ENCODE results near the gene LDAH.

The LDAH gene

GRCh38 chr2:20747317-20747716, 75.6 kb downstream of the LDAH start:
- no CpG with 5 or more reads among the region's 1 CpG for WGBS (ENCODE audit: insufficient coverage)
- Histone ChIP-seq H3K9me3 (ENCODE audit: control extremely low read depth in 1 of 5, control insufficient read depth in 4 of 5, insufficient read depth in 2 of 5, low read depth in 1 of 5, low read length in 4 of 5) (peaks cover 0 to 5% (median under 1%) of the 10 kb centered on the region in 5 experiments), H3K36me3 (ENCODE audit: control insufficient read depth in 4 of 4, insufficient read depth in 4 of 4, low read length in 3 of 4) (peaks cover 0 to 11% (median 4%) of the 10 kb centered on the region in 4 experiments), H3K4me3 (ENCODE audit: control insufficient read depth in 1 of 7, extremely low read depth in 1 of 7, insufficient read depth in 4 of 7, low read depth in 2 of 7, low read length in 6 of 7) (no peak overlapping the region), H3K27ac (ENCODE audit: insufficient read depth in 1 of 2, low read depth in 1 of 2, low read length in 2 of 2, poor library complexity in 1 of 2, severe bottlenecking in 2 of 2) (no peak overlapping the region), H3K27me3 (replicated peaks in 2 of 5; ENCODE audit: control insufficient read depth in 4 of 5, insufficient read depth in 5 of 5, low read length in 4 of 5) (no peaks in the 10 kb centered on the region), H3K4me1 (ENCODE audit: control extremely low read depth in 1 of 4, control insufficient read depth in 4 of 4, insufficient read depth in 4 of 4, low read length in 3 of 4) (peaks cover 0 to 7% (median 0%) of the 10 kb centered on the region in 4 experiments)
- DNase-seq, result no peak
- ChIA-PET CTCF (interaction anchor here (1.0 to 1.7 kb wide), 3 partner anchors 8 to 84 kb away, joined by 3 read pairs; no protein-coding TSS in a partner anchor), POLR2A (no interaction called here)

GRCh38 chr2:20745924-20746555, 76.9 kb downstream of the LDAH start:
- no peak for DNase-seq
- Histone ChIP-seq H3K4me1 (ENCODE audit: control extremely low read depth in 1 of 4, control insufficient read depth in 4 of 4, insufficient read depth in 4 of 4, low read length in 3 of 4) (peaks cover 0 to 7% (median 0%) of the 10 kb centered on the region in 4 experiments), H3K36me3 (ENCODE audit: control insufficient read depth in 4 of 4, insufficient read depth in 4 of 4, low read length in 3 of 4) (peaks cover 0 to 11% (median 3%) of the 10 kb centered on the region in 4 experiments), H3K27ac (ENCODE audit: insufficient read depth in 1 of 2, low read depth in 1 of 2, low read length in 2 of 2, poor library complexity in 1 of 2, severe bottlenecking in 2 of 2) (no peak overlapping the region), H3K4me3 (ENCODE audit: control insufficient read depth in 1 of 7, extremely low read depth in 1 of 7, insufficient read depth in 4 of 7, low read depth in 2 of 7, low read length in 6 of 7) (no peak overlapping the region), H3K9me3 (ENCODE audit: control extremely low read depth in 1 of 5, control insufficient read depth in 4 of 5, insufficient read depth in 2 of 5, low read depth in 1 of 5, low read length in 4 of 5) (peaks cover 0 to 6% (median 0%) of the 10 kb centered on the region in 5 experiments), H3K27me3 (replicated peaks in 2 of 5; ENCODE audit: control insufficient read depth in 4 of 5, insufficient read depth in 5 of 5, low read length in 4 of 5) (no peaks in the 10 kb centered on the region)
- POLR2A ChIA-PET, result no interaction called here
- CTCF ChIA-PET, result interaction anchor here (1.4 kb wide), 1 partner anchor 86 kb away, joined by 3 read pairs; no protein-coding TSS in a partner anchor
- no CpG with 5 or more reads among the region's 2 CpGs for WGBS (ENCODE audit: insufficient coverage)

GRCh38 chr2:20744366-20745335, 78.2 kb downstream of the LDAH start:
- CTCF ChIA-PET, result interaction anchor here (0.7 to 1.4 kb wide), 6 partner anchors 13 to 85 kb away, joined by 3 to 4 read pairs (median 3); no protein-coding TSS in a partner anchor
- Histone ChIP-seq H3K27me3 (replicated peaks in 2 of 5; ENCODE audit: control insufficient read depth in 4 of 5, insufficient read depth in 5 of 5, low read length in 4 of 5) (no peaks in the 10 kb centered on the region), H3K27ac (ENCODE audit: insufficient read depth in 1 of 2, low read depth in 1 of 2, low read length in 2 of 2, poor library complexity in 1 of 2, severe bottlenecking in 2 of 2) (no peak overlapping the region), H3K36me3 (ENCODE audit: control insufficient read depth in 4 of 4, insufficient read depth in 4 of 4, low read length in 3 of 4) (peaks cover 0 to 7% (median 3%) of the 10 kb centered on the region in 4 experiments), H3K9me3 (ENCODE audit: control extremely low read depth in 1 of 5, control insufficient read depth in 4 of 5, insufficient read depth in 2 of 5, low read depth in 1 of 5, low read length in 4 of 5) (peaks cover 0 to 6% (median 0%) of the 10 kb centered on the region in 5 experiments), H3K4me3 (ENCODE audit: control insufficient read depth in 1 of 7, extremely low read depth in 1 of 7, insufficient read depth in 4 of 7, low read depth in 2 of 7, low read length in 6 of 7) (no peak overlapping the region), H3K4me1 (ENCODE audit: control extremely low read depth in 1 of 4, control insufficient read depth in 4 of 4, insufficient read depth in 4 of 4, low read length in 3 of 4) (peaks cover 0 to 7% (median 0%) of the 10 kb centered on the region in 4 experiments)
- DNase-seq, result no peak
- POLR2A ChIA-PET, result interaction anchor here (0.6 kb wide), 1 partner anchor 11 kb away, joined by 3 read pairs; no protein-coding TSS in a partner anchor
- 100% methylated on average over 1 of the region's 2 CpGs for WGBS (ENCODE audit: insufficient coverage)

- no peak for DNase-seq
- POLR2A ChIA-PET, result no interaction called here
- no peak overlapping the region for H3K4me3 ChIP-seq (ENCODE audit: control insufficient read depth in 1 of 7, extremely low read depth in 1 of 7, insufficient read depth in 4 of 7, low read depth in 2 of 7, low read length in 6 of 7)
- peaks cover 0 to 9% (median 3%) of the 10 kb centered on the region in 4 experiments for H3K36me3 ChIP-seq (ENCODE audit: control insufficient read depth in 4 of 4, insufficient read depth in 4 of 4, low read length in 3 of 4)
- H3K9me3 ChIP-seq (ENCODE audit: control extremely low read depth in 1 of 5, control insufficient read depth in 4 of 5, insufficient read depth in 2 of 5, low read depth in 1 of 5, low read length in 4 of 5), result peaks cover 0 to 6% (median 0%) of the 10 kb centered on the region in 5 experiments
- no peak overlapping the region for H3K27ac ChIP-seq (ENCODE audit: insufficient read depth in 1 of 2, low read depth in 1 of 2, low read length in 2 of 2, poor library complexity in 1 of 2, severe bottlenecking in 2 of 2)
- H3K4me1 ChIP-seq (ENCODE audit: control extremely low read depth in 1 of 4, control insufficient read depth in 4 of 4, insufficient read depth in 4 of 4, low read length in 3 of 4), result peaks cover 4 to 20% (median 12%) of the 10 kb centered on the region in 4 experiments
- H3K27me3 ChIP-seq (replicated peaks in 2 of 5; ENCODE audit: control insufficient read depth in 4 of 5, insufficient read depth in 5 of 5, low read length in 4 of 5), result no peaks in the 10 kb centered on the region
- CTCF ChIA-PET, result interaction anchor here (0.9 to 1.7 kb wide), 3 partner anchors 10 to 57 kb away, joined by 3 to 5 read pairs (median 3); no protein-coding TSS in a partner anchor
These were observed 84.1 kb downstream of the LDAH start for GRCh38 chr2:20738772-20739171.

GRCh38 chr2:20737505-20737904, 85.4 kb downstream of the LDAH start:
- Histone ChIP-seq H3K27ac (ENCODE audit: insufficient read depth in 1 of 2, low read depth in 1 of 2, low read length in 2 of 2, poor library complexity in 1 of 2, severe bottlenecking in 2 of 2) (no peak overlapping the region), H3K27me3 (replicated peaks in 2 of 5; ENCODE audit: control insufficient read depth in 4 of 5, insufficient read depth in 5 of 5, low read length in 4 of 5) (no peaks in the 10 kb centered on the region), H3K36me3 (ENCODE audit: control insufficient read depth in 4 of 4, insufficient read depth in 4 of 4, low read length in 3 of 4) (peaks cover 0 to 9% (median 2%) of the 10 kb centered on the region in 4 experiments), H3K9me3 (ENCODE audit: control extremely low read depth in 1 of 5, control insufficient read depth in 4 of 5, insufficient read depth in 2 of 5, low read depth in 1 of 5, low read length in 4 of 5) (peaks cover 0 to 3% (median 0%) of the 10 kb centered on the region in 5 experiments), H3K4me1 (ENCODE audit: control extremely low read depth in 1 of 4, control insufficient read depth in 4 of 4, insufficient read depth in 4 of 4, low read length in 3 of 4) (peaks cover 4 to 20% (median 12%) of the 10 kb centered on the region in 4 experiments), H3K4me3 (ENCODE audit: control insufficient read depth in 1 of 7, extremely low read depth in 1 of 7, insufficient read depth in 4 of 7, low read depth in 2 of 7, low read length in 6 of 7) (no peak overlapping the region)
- DNase-seq, result peak; percentile 3 to 66 (median 57)
- WGBS (ENCODE audit: insufficient coverage), result 38% methylated on average over 3 of the region's 3 CpGs
- CTCF ChIA-PET, result no interaction called here
- POLR2A ChIA-PET, result no interaction called here

- H3K27me3 ChIP-seq (replicated peaks in 2 of 5; ENCODE audit: control insufficient read depth in 4 of 5, insufficient read depth in 5 of 5, low read length in 4 of 5), result no peaks in the 10 kb centered on the region
- H3K27ac ChIP-seq (ENCODE audit: insufficient read depth in 1 of 2, low read depth in 1 of 2, low read length in 2 of 2, poor library complexity in 1 of 2, severe bottlenecking in 2 of 2), result peak overlapping the region in 1 of 2 experiments; percentile 73
- ChIA-PET POLR2A (no interaction called here), CTCF (interaction anchor here (0.9 to 2.2 kb wide), 5 partner anchors 10 to 75 kb away, joined by 3 to 5 read pairs (median 3); no protein-coding TSS in a partner anchor)
- peaks cover 0 to 1% (median 0%) of the 10 kb centered on the region in 5 experiments for H3K9me3 ChIP-seq (ENCODE audit: control extremely low read depth in 1 of 5, control insufficient read depth in 4 of 5, insufficient read depth in 2 of 5, low read depth in 1 of 5, low read length in 4 of 5)
- peak overlapping the region in 4 of 7 experiments; percentile 7 to 53 (median 34) for H3K4me3 ChIP-seq (ENCODE audit: control insufficient read depth in 1 of 7, extremely low read depth in 1 of 7, insufficient read depth in 4 of 7, low read depth in 2 of 7, low read length in 6 of 7)
- peaks cover 0 to 32% (median 12%) of the 10 kb centered on the region in 4 experiments for H3K4me1 ChIP-seq (ENCODE audit: control extremely low read depth in 1 of 4, control insufficient read depth in 4 of 4, insufficient read depth in 4 of 4, low read length in 3 of 4)
- peak; percentile 43 to 86 (median 65) for DNase-seq
- WGBS (ENCODE audit: insufficient coverage), result 33% methylated on average over 3 of the region's 4 CpGs
- H3K36me3 ChIP-seq (ENCODE audit: control insufficient read depth in 4 of 4, insufficient read depth in 4 of 4, low read length in 3 of 4), result peaks cover 0 to 21% (median 4%) of the 10 kb centered on the region in 4 experiments
These were observed 94.7 kb downstream of the LDAH start for GRCh38 chr2:20728114-20728758.
